Neural progenitor cell (in vitro differentiated cells): ENCODE measurements around the gene PDZD4. TPM values are rescaled to one million over a fixed set of nuclear protein-coding genes. Genes with fewer than 3 reads are reported as not detected.

Experiments used
- DNase-seq: peaks from one replicate; pipeline ENCODE4 v3.0.0-alpha.2; 2016; ENCODE audit warnings: low spot score
- H2AFZ ChIP-seq: fragments of 200-600 bp; sonication (generic); replicated peaks from 2 replicates; pipeline ENCODE4 v1.6.1; 2016; ENCODE audit warnings: antibody characterized with exemption
- H3F3A ChIP-seq: fragments of 200-600 bp; sonication (generic); 2 replicates; pipeline ENCODE4 v1.6.1; 2016; ENCODE audit warnings: antibody characterized with exemption, low read depth
- H3K27ac ChIP-seq: fragments of 200-600 bp; sonication (generic); 2 replicates; pipeline ENCODE4 v1.5.1; 2016; ENCODE audit warnings: mild to moderate bottlenecking
- H3K27me3 ChIP-seq: fragments of 200-600 bp; sonication (generic); 2 replicates; pipeline ENCODE4 v1.6.1; 2016; ENCODE audit warnings: mild to moderate bottlenecking, moderate library complexity
- H3K36me3 ChIP-seq: fragments of 200-600 bp; sonication (generic); 2 replicates; pipeline ENCODE4 v1.5.1; 2016
- H3K4me1 ChIP-seq: fragments of 200-600 bp; sonication (generic); 2 replicates; pipeline ENCODE4 v1.6.1; 2016; ENCODE audit warnings: mixed run types
- H3K4me2 ChIP-seq: fragments of 200-600 bp; sonication (generic); 2 replicates; pipeline ENCODE4 v1.6.1; 2016
- H3K4me3 ChIP-seq: fragments of 200-600 bp; sonication (generic); 2 replicates; pipeline ENCODE4 v1.5.1; 2016
- H3K79me2 ChIP-seq: fragments of 200-600 bp; sonication (generic); 2 replicates; pipeline ENCODE4 v1.6.1; 2016; ENCODE audit warnings: low read depth
- H3K9ac ChIP-seq: fragments of 200-600 bp; sonication (generic); 2 replicates; pipeline ENCODE4 v1.6.1; 2016
- H3K9me3 ChIP-seq: fragments of 200-600 bp; sonication (generic); 2 replicates; pipeline ENCODE4 v1.5.1; 2016; ENCODE audit warnings: low read depth
- H4K20me1 ChIP-seq: fragments of 200-600 bp; sonication (generic); 2 replicates; pipeline ENCODE4 v1.6.1; 2016; ENCODE audit warnings: low read depth
- H3K27ac Mint-ChIP-seq: 3 replicates; pipeline ENCODE4 v1.8.0; 2021; ENCODE audit warnings: mixed read lengths
- H3K27me3 Mint-ChIP-seq: 2 replicates; pipeline ENCODE4 v1.8.0; 2022; ENCODE audit warnings: low read depth, mild to moderate bottlenecking, inconsistent platforms, moderate library complexity, mixed read lengths; ENCODE audit not compliant: insufficient read depth
- H3K36me3 Mint-ChIP-seq: 3 replicates; pipeline ENCODE4 v1.8.0; 2021; ENCODE audit warnings: mixed read lengths
- H3K4me1 Mint-ChIP-seq: 3 replicates; pipeline ENCODE4 v1.8.0; 2021; ENCODE audit warnings: mixed read lengths
- H3K4me3 Mint-ChIP-seq: 3 replicates; pipeline ENCODE4 v1.8.0; 2021; ENCODE audit warnings: mild to moderate bottlenecking, moderate library complexity, mixed read lengths
- H3K9me3 Mint-ChIP-seq: 3 replicates; pipeline ENCODE4 v1.8.0; 2020; ENCODE audit warnings: mixed read lengths
- CTCF ChIP-seq: fragments of 200-600 bp; sonication (generic); IDR thresholded peaks from 2 replicates; pipeline ENCODE4 v1.5.1; 2017; ENCODE audit warnings: antibody characterized with exemption, mild to moderate bottlenecking
- EZH2 ChIP-seq: fragments of 200-600 bp; sonication (generic); IDR thresholded peaks from 2 replicates; pipeline ENCODE4 v1.6.1; 2017; ENCODE audit warnings: antibody characterized with exemption, mild to moderate bottlenecking, moderate library complexity
- EZH2phosphoT487 ChIP-seq: fragments of 200-600 bp; sonication (generic); IDR thresholded peaks from 2 replicates; pipeline ENCODE4 v1.6.1; 2017; ENCODE audit warnings: antibody characterized with exemption
- total RNA-seq: library from RNA; depleted of rRNA; stranded (reverse); fragments of >200 nt; gene quantifications from 2 replicates; pipeline ENCODE4 v1.2.3, GENCODE V29; 2015; ENCODE audit warnings: low replicate concordance

The PDZD4 gene, protein sequence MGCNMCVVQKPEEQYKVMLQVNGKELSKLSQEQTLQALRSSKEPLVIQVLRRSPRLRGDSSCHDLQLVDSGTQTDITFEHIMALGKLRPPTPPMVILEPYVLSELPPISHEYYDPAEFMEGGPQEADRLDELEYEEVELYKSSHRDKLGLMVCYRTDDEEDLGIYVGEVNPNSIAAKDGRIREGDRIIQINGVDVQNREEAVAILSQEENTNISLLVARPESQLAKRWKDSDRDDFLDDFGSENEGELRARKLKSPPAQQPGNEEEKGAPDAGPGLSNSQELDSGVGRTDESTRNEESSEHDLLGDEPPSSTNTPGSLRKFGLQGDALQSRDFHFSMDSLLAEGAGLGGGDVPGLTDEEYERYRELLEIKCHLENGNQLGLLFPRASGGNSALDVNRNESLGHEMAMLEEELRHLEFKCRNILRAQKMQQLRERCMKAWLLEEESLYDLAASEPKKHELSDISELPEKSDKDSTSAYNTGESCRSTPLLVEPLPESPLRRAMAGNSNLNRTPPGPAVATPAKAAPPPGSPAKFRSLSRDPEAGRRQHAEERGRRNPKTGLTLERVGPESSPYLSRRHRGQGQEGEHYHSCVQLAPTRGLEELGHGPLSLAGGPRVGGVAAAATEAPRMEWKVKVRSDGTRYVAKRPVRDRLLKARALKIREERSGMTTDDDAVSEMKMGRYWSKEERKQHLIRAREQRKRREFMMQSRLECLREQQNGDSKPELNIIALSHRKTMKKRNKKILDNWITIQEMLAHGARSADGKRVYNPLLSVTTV
- 1.9 and 5.2 TPM in 2 replicates for total RNA-seq

DNA sequence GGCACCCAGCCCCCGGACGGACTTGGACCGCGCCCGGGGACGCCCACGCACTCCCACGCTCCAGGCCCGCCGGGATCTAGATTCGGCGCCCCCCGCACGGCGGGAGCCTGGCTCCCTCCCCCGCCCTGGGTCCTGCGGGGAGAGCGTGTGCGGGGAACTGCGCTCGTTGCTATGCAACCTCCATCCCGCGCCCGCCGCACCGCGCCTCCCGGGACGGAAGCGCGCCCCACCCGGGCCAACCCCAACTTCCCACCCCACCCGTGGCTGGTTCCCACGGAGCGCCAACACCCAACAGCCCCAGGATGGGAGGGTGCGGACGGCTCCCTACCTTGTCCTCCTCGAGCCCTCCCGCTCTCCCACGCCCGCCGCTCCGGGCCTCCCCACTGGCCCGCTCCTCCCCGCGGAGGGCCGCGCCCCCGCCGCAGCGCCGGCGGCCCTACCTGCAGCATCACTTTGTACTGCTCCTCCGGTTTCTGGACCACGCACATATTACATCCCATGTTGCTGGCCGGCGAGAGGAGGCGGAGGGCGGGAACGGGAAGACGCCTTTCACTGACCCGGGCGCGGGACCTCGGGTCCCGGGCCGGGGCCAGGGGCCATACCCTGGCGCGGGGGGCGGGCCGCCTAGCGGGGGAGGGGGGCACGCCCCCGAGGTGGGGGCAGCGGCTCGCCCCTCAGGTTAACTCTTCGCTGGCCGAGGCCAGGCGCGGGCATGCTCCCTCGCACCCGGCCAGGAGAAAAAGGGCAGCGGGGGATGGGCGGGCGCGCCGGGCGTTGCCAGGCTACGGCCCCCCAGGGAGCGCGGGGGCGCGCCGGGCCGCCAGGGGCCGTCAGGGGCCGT is at the start of gene PDZD4:
Gene PDZD4 (minus strand): TSS at position 746 of the 841 bp plus-strand sequence. CDS start 246 bp downstream, at position 500.
- peak; percentile 52 for DNase-seq
- H3K9me3 Mint-ChIP-seq, result peaks cover 32% of the 10 kb centered on the region
- H3K4me3 ChIP-seq, result peak within 1 kb of the TSS; percentile 51
- peaks cover 16% of the 10 kb centered on the region for H3F3A ChIP-seq
- TF ChIP-seq EZH2 (peak; percentile 61), EZH2phosphoT487 (peak; percentile 57), CTCF (no peak)
- H3K27me3 ChIP-seq, result peaks cover 63% of the 10 kb centered on the region
- no peaks in the 10 kb centered on the region for H3K9me3 ChIP-seq
- no peaks in the 10 kb centered on the region for H3K4me1 ChIP-seq
- H3K4me2 ChIP-seq, result peak within 1 kb of the TSS; percentile 78
- peak within 1 kb of the TSS; percentile 86 for H3K4me3 Mint-ChIP-seq
- peaks cover 5% of the 10 kb centered on the region for H3K36me3 Mint-ChIP-seq
- H2AFZ ChIP-seq, result no peak within 1 kb of the TSS
- no peaks in the 10 kb centered on the region for H3K36me3 ChIP-seq
- H3K27ac Mint-ChIP-seq, result no peak within 1 kb of the TSS
- peaks cover 12% of the 10 kb centered on the region for H3K27me3 Mint-ChIP-seq
- peaks cover 4% of the 10 kb centered on the region for H3K4me1 Mint-ChIP-seq
- no peak within 1 kb of the TSS for H3K9ac ChIP-seq
- H4K20me1 ChIP-seq, result peaks cover 8% of the 10 kb centered on the region
- H3K79me2 ChIP-seq, result no peaks in the 10 kb centered on the region
- H3K27ac ChIP-seq, result no peak within 1 kb of the TSS

DNA sequence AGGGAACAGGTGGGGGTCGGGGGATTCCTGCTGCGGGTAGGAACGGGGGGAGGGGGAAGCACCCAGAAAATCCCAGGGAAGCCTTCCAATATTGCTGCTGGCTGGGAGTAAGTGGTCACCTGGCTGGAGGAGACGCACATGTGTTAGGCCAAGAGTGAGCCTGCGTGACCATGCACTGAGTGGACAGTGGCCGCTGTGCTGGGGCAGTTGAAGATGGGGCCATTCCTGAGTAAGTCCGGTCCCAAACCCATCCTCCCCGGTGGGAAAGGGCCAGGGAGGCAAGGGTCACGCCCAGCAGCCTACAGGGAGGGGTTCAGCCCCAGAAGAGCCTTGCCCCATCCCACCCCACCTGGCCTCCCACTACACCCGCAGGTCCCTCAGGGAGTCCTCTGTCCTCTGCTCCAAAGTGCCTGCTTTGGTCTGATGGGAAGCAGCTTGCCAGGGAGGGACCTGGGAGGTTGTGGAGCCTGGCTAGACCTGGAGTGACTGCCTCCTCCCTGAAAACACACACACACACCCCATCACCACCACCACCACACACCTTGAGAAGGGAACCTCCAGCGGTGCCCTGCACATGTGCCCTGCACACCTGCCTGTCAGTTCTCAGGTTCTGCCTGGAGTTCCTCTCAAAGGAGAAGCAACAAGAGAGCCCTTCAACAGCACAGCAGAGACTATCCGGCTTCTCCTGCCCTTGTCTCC is 49.5 kb upstream of the PDZD4 start:
- peaks cover 22% of the 10 kb centered on the region for H3K9me3 Mint-ChIP-seq
- no peak for DNase-seq
- Histone ChIP-seq H3K4me1 (peaks cover 17% of the 10 kb centered on the region), H3K27me3 (peaks cover 16% of the 10 kb centered on the region), H2AFZ (no peak overlapping the region), H3K4me2 (peak overlapping the region; percentile 76), H3K27ac (no peak overlapping the region), H3K4me3 (no peak overlapping the region), H3K79me2 (no peaks in the 10 kb centered on the region), H3F3A (peaks cover 11% of the 10 kb centered on the region), H3K9ac (no peak overlapping the region), H3K36me3 (no peaks in the 10 kb centered on the region), H3K9me3 (no peaks in the 10 kb centered on the region), H4K20me1 (peaks cover 2% of the 10 kb centered on the region)
- H3K4me3 Mint-ChIP-seq, result no peak overlapping the region
- no peak overlapping the region for H3K27ac Mint-ChIP-seq
- H3K4me1 Mint-ChIP-seq, result peaks cover 43% of the 10 kb centered on the region
- H3K36me3 Mint-ChIP-seq, result peaks cover 2% of the 10 kb centered on the region
- TF ChIP-seq EZH2 (no peak), CTCF (no peak), EZH2phosphoT487 (no peak)
- peaks cover 21% of the 10 kb centered on the region for H3K27me3 Mint-ChIP-seq
